K562 (cell line): ENCODE results near the gene HOXA7. TPM values are rescaled to one million over a fixed set of nuclear protein-coding genes. Genes with fewer than 3 reads are reported as not detected.

Experiments used
- ATAC-seq: fragments of 200-7000 bp; cut with Tn5 transposase; 3 replicates; pipeline ENCODE4 v1.9.1; 2020; ENCODE audit warnings: moderate library complexity
- BruUV-seq: library from RNA; stranded (reverse); fragments of 400-500 nt; replicated peaks from 2 replicates; lab custom pipeline; 2021; lab: Mats Ljungman, UMichigan
- CTCF ChIA-PET: fragments of 300-600 bp; formaldehyde crosslinking; extraction: SDS; loops from one replicate; lab custom pipeline; 2021; ENCODE audit warnings: low intra/inter-chr PET ratio; lab: Yijun Ruan, JAX
- POLR2A ChIA-PET: fragments of 300-600, 350-650 bp; sonication (Branson Sonifier 250); formaldehyde crosslinking; extraction: SDS; loops from one replicate; lab custom pipeline; 2021; ENCODE audit warnings: antibody characterized with exemption, inconsistent platforms; lab: Yijun Ruan, JAX
- DNase-seq, 4 experiments: peaks; one replicate each; pipeline versions ENCODE4 v3.0.0 to v3.0.0-alpha.2; 2011 to 2018; ENCODE audit warnings: low spot score in 3 of 4, mixed read lengths in 3 of 4; ENCODE audit errors: extremely low read depth in 1 of 4
- FAIRE-seq: peaks from 2 replicates; lab custom pipeline; 2011; peaks lifted over from hg19 to GRCh38; lab: Jason Lieb, UNC
- H2AFZ ChIP-seq: 2 replicates; pipeline ENCODE4 v1.6.0; 2011; ENCODE audit warnings: low read depth, low read length, control low read depth, inconsistent platforms
- H3K27ac ChIP-seq: fragments of 200-600 bp; 3 replicates; pipeline ENCODE4 v1.8.0; 2011; ENCODE audit warnings: low read depth, mild to moderate bottlenecking, control low read depth, inconsistent platforms, low read length, moderate library complexity, mixed read lengths; ENCODE audit errors: extremely low read depth
- H3K27me3 ChIP-seq, 2 experiments: fragments of 300-600 bp in 1 of 2; 2 replicates in 1 of 2; 3 replicates in 1 of 2; pipeline versions ENCODE4 v1.6.0 to v1.8.0; 2011; ENCODE audit warnings: inconsistent platforms in 2 of 2, low read length in 2 of 2, mild to moderate bottlenecking in 1 of 2, mixed read lengths in 1 of 2, moderate library complexity in 1 of 2; ENCODE audit not compliant: control insufficient read depth in 2 of 2, insufficient read depth in 2 of 2
- H3K36me3 ChIP-seq: fragments of 300-600 bp; 3 replicates; pipeline ENCODE4 v1.8.0; 2011; ENCODE audit warnings: mild to moderate bottlenecking, low read length, inconsistent platforms; ENCODE audit not compliant: control insufficient read depth, insufficient read depth
- H3K4me1 ChIP-seq, 2 experiments: fragments of 200-600 bp in 1 of 2; replicated peaks in 1 of 2; 2 replicates in 1 of 2; 3 replicates in 1 of 2; pipeline versions ENCODE4 v1.5.1 to v1.8.0; 2011; ENCODE audit warnings: inconsistent platforms in 2 of 2, low read length in 2 of 2, mild to moderate bottlenecking in 1 of 2, mixed read lengths in 1 of 2, moderate library complexity in 1 of 2; ENCODE audit not compliant: control insufficient read depth in 2 of 2, insufficient read depth in 2 of 2
- H3K4me2 ChIP-seq: 2 replicates; pipeline ENCODE4 v1.6.1; 2011; ENCODE audit warnings: low read length, control low read depth, inconsistent platforms, mixed read lengths; ENCODE audit not compliant: insufficient read depth
- H3K4me3 ChIP-seq: fragments of 200-600 bp; sonication (generic), shearing (Covaris generic); 2 replicates; pipeline ENCODE4 v1.5.1; 2016; ENCODE audit warnings: control low read depth, inconsistent platforms
- H3K79me2 ChIP-seq: fragments of 200-600 bp; 3 replicates; pipeline ENCODE4 v1.8.0; 2011; ENCODE audit warnings: low read length, inconsistent platforms; ENCODE audit not compliant: control insufficient read depth, insufficient read depth
- H3K9ac ChIP-seq, 2 experiments: 2 replicates each; pipeline versions ENCODE4 v1.6.0 to v1.6.1; 2011; ENCODE audit warnings: low read depth in 2 of 2, low read length in 2 of 2, control low read depth in 1 of 2, inconsistent platforms in 1 of 2, mild to moderate bottlenecking in 1 of 2, mixed read lengths in 1 of 2; ENCODE audit not compliant: insufficient read depth in 1 of 2
- H3K9me1 ChIP-seq: one replicate; pipeline ENCODE4 v1.6.0; 2011; ENCODE audit warnings: inconsistent platforms, mild to moderate bottlenecking, low read length, moderate library complexity; ENCODE audit not compliant: control insufficient read depth, insufficient read depth
- H3K9me3 ChIP-seq: replicated peaks from 2 replicates; pipeline ENCODE4 v1.5.1; 2011; ENCODE audit warnings: low read depth, low read length, inconsistent platforms; ENCODE audit not compliant: control insufficient read depth, insufficient read depth
- H4K20me1 ChIP-seq: replicated peaks from 2 replicates; pipeline ENCODE4 v1.6.1; 2011; ENCODE audit warnings: low read length, inconsistent platforms, mixed read lengths; ENCODE audit not compliant: control insufficient read depth, insufficient read depth
- ELF1 ChIP-seq: fragments of 200-800 bp; sonication (Bioruptor generic); IDR thresholded peaks from 2 replicates; pipeline ENCODE4 v1.6.1; 2016; ENCODE audit warnings: missing genetic modification characterization, missing compliant biosample characterization
- GABPA ChIP-seq: fragments of 200-800 bp; sonication (Bioruptor generic); conservative IDR thresholded peaks from 2 replicates; pipeline ENCODE4 v1.6.1; 2016; ENCODE audit warnings: low read depth, missing genetic modification characterization, missing compliant biosample characterization
- HSF4 ChIP-seq: fragments of 250-450 bp; sonication (Bioruptor Pico); IDR thresholded peaks from 2 replicates; pipeline ENCODE4 v2.1.2; 2022; ENCODE audit warnings: mild to moderate bottlenecking, moderate library complexity, borderline replicate concordance
- NFIC ChIP-seq: fragments of 450-650 bp; IDR thresholded peaks from 2 replicates; pipeline ENCODE4 v1.6.1; 2017; ENCODE audit warnings: mild to moderate bottlenecking, inconsistent platforms
- PCBP2 ChIP-seq: fragments of 200-400 bp; formaldehyde crosslinking; IDR thresholded peaks from 2 replicates; pipeline ENCODE4 v1.6.1; 2018; ENCODE audit warnings: low read length, low read depth, mild to moderate bottlenecking, moderate library complexity; ENCODE audit not compliant: poor library complexity, severe bottlenecking
- SMAD3 ChIP-seq: fragments of 450-650 bp; formaldehyde crosslinking; conservative IDR thresholded peaks from 2 replicates; pipeline ENCODE4 v1.4.0; 2020; ENCODE audit warnings: mild to moderate bottlenecking
- SRSF7 ChIP-seq: fragments of 200-400 bp; formaldehyde crosslinking; optimal IDR thresholded peaks from 2 replicates; pipeline ENCODE3; 2017; ENCODE audit warnings: mild to moderate bottlenecking, low read depth, low read length
- ZC3H4 ChIP-seq: sonication (generic); formaldehyde crosslinking; IDR thresholded peaks from 2 replicates; pipeline ENCODE4 v1.9.0; 2021; ENCODE audit warnings: missing genetic modification reagents, borderline replicate concordance
- ZEB2 ChIP-seq: fragments of 450-650 bp; IDR thresholded peaks from 2 replicates; pipeline ENCODE4 v1.6.1; 2016
- ZNF140 ChIP-seq: fragments of 250-450 bp; sonication (Bioruptor Pico); IDR thresholded peaks from 2 replicates; pipeline ENCODE4 v1.8.0; 2021; ENCODE audit warnings: moderate library complexity, mild to moderate bottlenecking, inconsistent platforms
- WGBS: fragments of 100-300 bp; shearing (Covaris generic); methylation state at CpG from one replicate; pipeline ENCODE4 v1.1.6; 2016; ENCODE audit warnings: low coverage, mixed read lengths; ENCODE audit not compliant: insufficient coverage; ENCODE audit errors: missing lambda C conversion rate; 5-methylcytosine and 5-hydroxymethylcytosine counted together
- in situ Hi-C: fragments of 300-500 bp; cut with MboI; formaldehyde crosslinking; loops from 4 replicates; pipeline ENCODE4 v1.15.0; 2018; ENCODE audit warnings: inconsistent platforms, mixed read lengths
- intact Hi-C: fragments of 100-400 bp; cut with micrococcal nuclease; formaldehyde crosslinking; loops from 2 replicates; pipeline ENCODE4 v1.14.2; 2022
- polyA plus RNA-seq, 8 experiments: library from polyadenylated mRNA; depleted of rRNA in 4 of 8; stranded (reverse) in 5 of 8; unstranded in 3 of 8; fragments of >200 nt; fragmentation: Nextera tagmentation in 2 of 8; fragmentation: Illumina TruSeq in 1 of 8; extraction: Ambion mirVana in 2 of 8; extraction: Trizol in 1 of 8; gene quantifications; 2 replicates each; pipeline versions ENCODE4 v1.2.1 to v1.2.3, GENCODE V29; 2011 to 2014; ENCODE audit warnings: inconsistent platforms in 1 of 8, missing spikeins in 1 of 8
- total RNA-seq, 7 experiments: library from RNA; depleted of rRNA in 6 of 7; stranded (reverse); fragments of >200 nt in 6 of 7; fragmentation: Illumina TruSeq in 2 of 7; extraction: Trizol in 2 of 7; gene quantifications; 2 replicates each; pipeline versions ENCODE4 v1.2.1 to v1.2.3, GENCODE V29; 2011 to 2021; ENCODE audit warnings: low replicate concordance in 1 of 7
- TF ChIP-seq, protein P1 (sequence below), 2 experiments: fragments of 450-650 bp; IDR thresholded peaks; 2 replicates each; pipeline ENCODE4 v1.6.1; 2016

The HOXA7 gene
- total and polyA plus RNA-seq, 9 of the 15 experiments (the other 6 are each of a cell fraction or from before 2014, with no cell fraction given) = not detected

DNA sequence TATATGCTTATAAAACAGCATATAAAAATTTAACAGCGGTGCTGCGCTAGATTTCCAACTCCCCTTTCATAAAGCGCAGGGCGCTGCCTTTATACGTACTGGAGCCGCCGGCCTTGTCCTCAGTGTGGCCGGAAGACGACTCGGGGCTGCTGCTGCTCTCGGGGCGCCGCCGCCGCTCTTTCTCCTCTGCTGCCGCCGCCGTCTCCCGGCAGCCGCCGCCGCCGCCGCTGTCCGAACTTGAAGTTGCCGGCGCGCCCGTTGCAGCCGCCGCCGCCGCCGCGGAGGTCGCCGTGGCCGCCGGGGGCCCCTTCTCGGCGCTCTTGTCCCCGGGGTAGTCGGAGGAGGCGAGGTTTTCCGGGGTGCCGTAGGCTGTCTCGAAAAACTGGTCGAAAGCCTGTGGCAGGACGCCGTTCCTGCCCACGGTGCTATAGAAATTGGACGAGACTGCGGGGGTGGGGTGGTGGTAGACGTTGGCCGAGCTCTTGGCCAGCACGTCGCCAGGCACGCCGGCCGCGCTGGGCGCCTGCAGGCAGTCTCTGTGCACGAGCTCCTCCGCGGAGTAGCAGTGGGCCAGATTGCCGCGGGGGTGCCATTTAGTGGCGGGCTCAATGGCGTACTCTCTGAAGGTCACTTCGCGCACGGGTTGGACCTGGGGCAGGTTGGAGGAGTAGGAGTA lies 28.0 kb upstream of the HOXA7 start (continued):
- TF ChIP-seq, protein P1, sequence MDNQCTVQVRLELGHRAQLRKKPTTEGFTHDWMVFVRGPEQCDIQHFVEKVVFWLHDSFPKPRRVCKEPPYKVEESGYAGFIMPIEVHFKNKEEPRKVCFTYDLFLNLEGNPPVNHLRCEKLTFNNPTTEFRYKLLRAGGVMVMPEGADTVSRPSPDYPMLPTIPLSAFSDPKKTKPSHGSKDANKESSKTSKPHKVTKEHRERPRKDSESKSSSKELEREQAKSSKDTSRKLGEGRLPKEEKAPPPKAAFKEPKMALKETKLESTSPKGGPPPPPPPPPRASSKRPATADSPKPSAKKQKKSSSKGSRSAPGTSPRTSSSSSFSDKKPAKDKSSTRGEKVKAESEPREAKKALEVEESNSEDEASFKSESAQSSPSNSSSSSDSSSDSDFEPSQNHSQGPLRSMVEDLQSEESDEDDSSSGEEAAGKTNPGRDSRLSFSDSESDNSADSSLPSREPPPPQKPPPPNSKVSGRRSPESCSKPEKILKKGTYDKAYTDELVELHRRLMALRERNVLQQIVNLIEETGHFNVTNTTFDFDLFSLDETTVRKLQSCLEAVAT (IDR thresholded peaks at IDR 0.05) = no peak
- no peak for TF ChIP-seq PCBP2
- no peak for TF ChIP-seq ZEB2
- TF ChIP-seq NFIC = no peak
- no peak for TF ChIP-seq ZC3H4 (CRISPR knock-in tag)
- TF ChIP-seq ZNF140 (CRISPR knock-in tag) = no peak
- TF ChIP-seq GABPA (tag) = no peak

DNA sequence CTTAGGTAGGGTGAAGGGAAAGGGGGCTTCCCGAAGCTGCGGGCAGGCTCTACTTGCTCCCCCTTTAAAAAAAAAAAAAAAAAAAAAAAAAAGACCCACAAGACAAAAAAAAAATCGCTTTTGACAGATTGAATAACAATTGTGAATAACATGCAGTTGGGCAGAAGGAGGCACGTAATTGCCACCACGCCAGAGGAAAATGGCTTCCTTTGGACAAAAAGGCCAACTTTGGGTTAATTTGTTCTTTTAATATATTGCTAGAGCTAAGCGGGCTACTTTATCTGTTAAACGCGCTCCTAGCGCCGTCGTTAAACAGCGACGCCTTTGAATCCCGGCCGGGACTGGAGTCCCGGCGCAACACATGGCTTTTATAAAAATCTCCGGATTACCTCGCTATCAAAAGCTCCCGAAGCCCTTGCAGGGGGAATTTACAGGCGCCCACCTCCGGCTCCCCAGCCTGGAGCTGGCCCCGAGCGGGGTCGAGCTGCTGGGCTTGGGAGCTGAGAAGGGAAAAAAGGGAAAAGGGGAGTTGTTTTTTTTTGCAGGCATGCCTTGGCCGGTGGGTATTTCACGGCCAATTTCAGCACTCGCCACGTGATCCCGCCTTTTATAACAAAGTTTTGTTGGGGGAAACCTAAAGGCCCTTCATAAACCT lies 27.3 kb upstream of the HOXA7 start:
- H3K4me3 ChIP-seq = no peak overlapping the region
- FAIRE-seq (no peak), ATAC-seq (no peak), DNase-seq (no peak)
- H4K20me1 ChIP-seq = no peaks in the 10 kb centered on the region
- H3K27ac ChIP-seq = no peak overlapping the region
- BruUV-seq = no TSS peak
- 15% methylated on average over 25 of the region's 30 CpGs for WGBS
- ChIA-PET CTCF (no interaction called here), POLR2A (no interaction called here)
- no peak overlapping the region for H3K4me2 ChIP-seq
- H3K9me1 ChIP-seq = no peaks in the 10 kb centered on the region
- H3K79me2 ChIP-seq = no peaks in the 10 kb centered on the region
- H3K36me3 ChIP-seq = no peaks in the 10 kb centered on the region
- no peak overlapping the region for H2AFZ ChIP-seq
- intact Hi-C loops = no loop called here
- in situ Hi-C loops = no loop called here
- no peak overlapping the region for H3K9ac ChIP-seq
- H3K4me1 ChIP-seq = peaks cover 0 to 29% of the 10 kb centered on the region in 2 experiments; a peak in 2 of 5 replicates
- H3K9me3 ChIP-seq = no peaks in the 10 kb centered on the region; the same call in 1 of the 2 replicates
- H3K27me3 ChIP-seq = peaks cover 48 to 79% of the 10 kb centered on the region in 2 experiments
- TF ChIP-seq ELF1 (tag) = no peak
- no peak for TF ChIP-seq SMAD3 (CRISPR knock-in tag)
- no peak for TF ChIP-seq SRSF7
- no peak for TF ChIP-seq HSF4 (CRISPR knock-in tag)
